Uterus (tissue), 4 donors: ENCODE results near the gene SLC26A6. TPM values are rescaled to one million over a fixed set of nuclear protein-coding genes. Genes with fewer than 3 reads are reported as not detected.

Experiments used
- DNase-seq, 2 donors: peaks; one replicate each; pipeline ENCODE4 v3.0.0-alpha.2; 2019 to 2020
- H3K27ac ChIP-seq, 2 donors: fragments of 200-600 bp; sonication (generic); 1 replicate in 1 of 2; 2 replicates in 1 of 2; pipeline ENCODE4 v1.5.1; 2016 to 2018
- H3K27me3 ChIP-seq, 2 donors: fragments of 200-600 bp; sonication (generic); one replicate each; pipeline ENCODE4 v1.5.1; 2018 to 2019; ENCODE audit warnings: control low read depth in 1 of 2
- H3K36me3 ChIP-seq, 2 donors: fragments of 200-600 bp; sonication (generic); one replicate each; pipeline ENCODE4 v1.5.1; 2019; ENCODE audit warnings: control low read depth in 1 of 2
- H3K4me1 ChIP-seq, 2 donors: fragments of 200-600 bp; sonication (generic); one replicate each; pipeline ENCODE4 v1.5.1; 2018 to 2019; ENCODE audit warnings: control low read depth in 1 of 2
- H3K4me3 ChIP-seq, 2 donors: fragments of 200-600 bp; sonication (generic); 1 replicate in 1 of 2; 2 replicates in 1 of 2; pipeline ENCODE4 v1.5.1; 2018 to 2019; ENCODE audit warnings: mild to moderate bottlenecking in 1 of 2
- H3K9me3 ChIP-seq, 2 donors: fragments of 200-600 bp; sonication (generic); one replicate each; pipeline ENCODE4 v1.5.1; 2019; ENCODE audit warnings: control low read depth in 1 of 2
- POLR2A ChIP-seq, 2 donors: fragments of 450-650 bp; IDR thresholded peaks; one replicate each; pipeline ENCODE4 v1.6.1; 2016; ENCODE audit warnings: antibody characterized with exemption in 2 of 2, mild to moderate bottlenecking in 1 of 2, moderate library complexity in 1 of 2
- intact Hi-C: fragments of 100-400 bp; cut with DNase I; formaldehyde crosslinking; loops from one replicate; pipeline ENCODE4 v1.15.1; 2023; ENCODE audit warnings: low total_unique reads
- total RNA-seq, 4 donors: library from RNA; depleted of rRNA in 3 of 4; stranded (reverse); fragments of >200 nt in 3 of 4; gene quantifications; one replicate each; pipeline versions ENCODE4 v1.1.0 to v1.2.4, GENCODE V29; 2014 to 2023
- TF ChIP-seq, protein P1 (sequence below), 4 experiments: fragments of 200-600 bp in 2 of 4; fragments of 450-650 bp in 2 of 4; sonication (generic) in 2 of 4; IDR thresholded peaks; one replicate each; pipeline ENCODE4 v1.5.1; 2016 to 2019; ENCODE audit warnings: antibody characterized with exemption in 4 of 4, mild to moderate bottlenecking in 2 of 4, moderate library complexity in 1 of 4
- donor health status: DM: yes; HTN: yes; CAD: no.

The SLC26A6 gene
- total RNA-seq, 4 donors from 2014 or later = 0.59 to 98.1 (median 15.2) TPM

DNA sequence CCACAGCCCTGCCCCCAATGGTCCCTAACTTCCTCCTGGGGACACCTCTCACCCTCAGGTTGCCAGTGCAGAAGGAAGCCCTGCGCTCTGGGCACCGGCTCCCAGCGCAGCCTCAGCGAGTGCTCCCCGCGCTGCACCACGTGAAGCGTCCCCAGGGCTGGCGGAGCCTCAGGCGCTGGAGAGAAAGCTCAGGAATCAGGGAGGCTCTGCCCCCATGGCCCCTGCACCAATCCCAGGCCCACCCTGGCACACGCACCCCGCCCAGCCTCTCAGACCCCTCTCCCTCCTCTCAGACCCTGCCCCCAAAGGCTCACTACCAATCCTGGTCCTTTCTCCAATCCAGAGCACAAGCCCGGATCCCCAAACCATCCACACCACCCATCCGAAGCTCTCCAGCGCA is 47.0 kb downstream of the SLC26A6 start:
- H3K4me1 ChIP-seq = no peaks in the 10 kb centered on the region
- H3K36me3 ChIP-seq = no peaks in the 10 kb centered on the region
- intact Hi-C loops = no loop called here
- no peak overlapping the region for H3K27ac ChIP-seq
- H3K4me3 ChIP-seq = no peak overlapping the region
- H3K9me3 ChIP-seq = no peaks in the 10 kb centered on the region
- TF ChIP-seq, protein P1, sequence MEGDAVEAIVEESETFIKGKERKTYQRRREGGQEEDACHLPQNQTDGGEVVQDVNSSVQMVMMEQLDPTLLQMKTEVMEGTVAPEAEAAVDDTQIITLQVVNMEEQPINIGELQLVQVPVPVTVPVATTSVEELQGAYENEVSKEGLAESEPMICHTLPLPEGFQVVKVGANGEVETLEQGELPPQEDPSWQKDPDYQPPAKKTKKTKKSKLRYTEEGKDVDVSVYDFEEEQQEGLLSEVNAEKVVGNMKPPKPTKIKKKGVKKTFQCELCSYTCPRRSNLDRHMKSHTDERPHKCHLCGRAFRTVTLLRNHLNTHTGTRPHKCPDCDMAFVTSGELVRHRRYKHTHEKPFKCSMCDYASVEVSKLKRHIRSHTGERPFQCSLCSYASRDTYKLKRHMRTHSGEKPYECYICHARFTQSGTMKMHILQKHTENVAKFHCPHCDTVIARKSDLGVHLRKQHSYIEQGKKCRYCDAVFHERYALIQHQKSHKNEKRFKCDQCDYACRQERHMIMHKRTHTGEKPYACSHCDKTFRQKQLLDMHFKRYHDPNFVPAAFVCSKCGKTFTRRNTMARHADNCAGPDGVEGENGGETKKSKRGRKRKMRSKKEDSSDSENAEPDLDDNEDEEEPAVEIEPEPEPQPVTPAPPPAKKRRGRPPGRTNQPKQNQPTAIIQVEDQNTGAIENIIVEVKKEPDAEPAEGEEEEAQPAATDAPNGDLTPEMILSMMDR (IDR thresholded peaks at IDR 0.05) = no peak
- TF ChIP-seq POLR2A (IDR thresholded peaks at IDR 0.05) = no peak
- H3K27me3 ChIP-seq = no peaks in the 10 kb centered on the region
- no peak for DNase-seq

DNA sequence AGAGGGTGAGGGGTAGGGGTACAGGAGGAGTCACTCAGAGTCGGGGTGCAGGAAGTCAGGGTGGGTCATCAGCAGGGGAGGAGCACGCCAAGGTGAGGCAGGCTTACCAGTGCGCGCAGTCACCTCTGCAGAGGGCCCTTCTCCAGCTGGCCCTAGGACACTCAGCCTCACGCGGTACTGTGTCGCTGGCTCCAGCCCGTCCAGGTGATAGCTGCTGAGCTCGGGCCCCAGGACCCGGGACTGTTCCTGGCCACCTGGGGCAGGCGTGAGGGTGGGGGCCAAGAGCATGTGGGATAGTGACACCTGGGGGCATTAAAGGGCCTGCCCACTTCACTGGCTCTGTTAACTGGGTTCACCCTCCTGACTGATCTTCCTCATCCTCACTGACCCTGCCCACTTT is 47.6 kb downstream of the SLC26A6 start:
- Histone ChIP-seq H3K27ac (no peak overlapping the region), H3K27me3 (no peaks in the 10 kb centered on the region), H3K4me3 (no peak overlapping the region), H3K4me1 (no peaks in the 10 kb centered on the region), H3K9me3 (no peaks in the 10 kb centered on the region), H3K36me3 (no peaks in the 10 kb centered on the region)
- TF ChIP-seq, protein P1 (IDR thresholded peaks at IDR 0.05) = no peak
- TF ChIP-seq POLR2A (IDR thresholded peaks at IDR 0.05) = no peak
- no peak for DNase-seq
- intact Hi-C loops = no loop called here

DNA sequence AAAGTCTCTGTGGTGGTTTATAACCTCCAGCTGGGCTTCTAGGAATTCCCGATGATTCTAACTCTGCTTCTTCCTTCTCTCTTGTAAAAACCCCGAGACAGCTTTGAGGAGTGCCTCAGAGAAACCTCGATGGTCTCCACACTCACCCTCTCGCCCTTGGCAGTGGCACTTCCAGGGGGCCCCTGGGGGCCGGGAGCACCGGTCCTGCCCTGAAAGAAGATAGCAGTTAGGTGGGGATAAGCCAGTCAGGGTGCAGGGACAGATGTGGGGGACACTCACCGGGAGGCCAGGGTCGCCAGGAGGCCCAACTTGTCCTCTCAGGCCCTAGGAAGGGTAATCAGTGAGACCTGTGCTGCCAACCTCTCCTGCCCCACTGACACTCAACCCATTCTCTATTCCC is 49.9 kb downstream of the SLC26A6 start:
- no peaks in the 10 kb centered on the region for H3K27me3 ChIP-seq
- DNase-seq = no peak
- H3K9me3 ChIP-seq = no peaks in the 10 kb centered on the region
- H3K4me1 ChIP-seq = no peaks in the 10 kb centered on the region
- H3K36me3 ChIP-seq = no peaks in the 10 kb centered on the region
- TF ChIP-seq POLR2A (IDR thresholded peaks at IDR 0.05) = no peak
- TF ChIP-seq, protein P1 (IDR thresholded peaks at IDR 0.05) = no peak
- intact Hi-C loops = no loop called here
- H3K4me3 ChIP-seq = no peak overlapping the region
- no peak overlapping the region for H3K27ac ChIP-seq

DNA sequence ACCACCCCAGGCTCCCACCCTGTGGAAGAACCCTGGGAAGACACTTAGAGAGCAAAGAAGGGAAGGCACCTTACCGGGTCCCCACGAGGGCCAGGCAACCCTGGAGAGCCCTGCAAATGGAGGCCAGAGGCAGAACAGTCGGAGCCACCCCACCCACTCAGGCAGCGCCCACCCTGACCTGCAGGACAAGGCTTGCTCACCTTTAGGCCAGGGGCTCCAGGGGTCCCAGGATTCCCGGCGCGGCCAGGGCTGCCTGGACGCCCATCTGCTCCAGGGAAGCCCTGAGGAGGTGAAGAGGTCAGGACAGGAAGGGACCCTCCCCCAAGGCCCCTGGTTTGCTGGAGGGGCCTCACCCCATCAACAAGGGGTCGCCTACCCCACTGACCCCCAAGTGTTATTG is 50.4 kb downstream of the SLC26A6 start:
- Histone ChIP-seq H3K4me3 (no peak overlapping the region), H3K27ac (no peak overlapping the region), H3K9me3 (no peaks in the 10 kb centered on the region), H3K27me3 (no peaks in the 10 kb centered on the region), H3K4me1 (no peaks in the 10 kb centered on the region), H3K36me3 (no peaks in the 10 kb centered on the region)
- intact Hi-C loops = no loop called here
- no peak for TF ChIP-seq POLR2A (IDR thresholded peaks at IDR 0.05)
- TF ChIP-seq, protein P1 (IDR thresholded peaks at IDR 0.05) = no peak
- DNase-seq = no peak

DNA sequence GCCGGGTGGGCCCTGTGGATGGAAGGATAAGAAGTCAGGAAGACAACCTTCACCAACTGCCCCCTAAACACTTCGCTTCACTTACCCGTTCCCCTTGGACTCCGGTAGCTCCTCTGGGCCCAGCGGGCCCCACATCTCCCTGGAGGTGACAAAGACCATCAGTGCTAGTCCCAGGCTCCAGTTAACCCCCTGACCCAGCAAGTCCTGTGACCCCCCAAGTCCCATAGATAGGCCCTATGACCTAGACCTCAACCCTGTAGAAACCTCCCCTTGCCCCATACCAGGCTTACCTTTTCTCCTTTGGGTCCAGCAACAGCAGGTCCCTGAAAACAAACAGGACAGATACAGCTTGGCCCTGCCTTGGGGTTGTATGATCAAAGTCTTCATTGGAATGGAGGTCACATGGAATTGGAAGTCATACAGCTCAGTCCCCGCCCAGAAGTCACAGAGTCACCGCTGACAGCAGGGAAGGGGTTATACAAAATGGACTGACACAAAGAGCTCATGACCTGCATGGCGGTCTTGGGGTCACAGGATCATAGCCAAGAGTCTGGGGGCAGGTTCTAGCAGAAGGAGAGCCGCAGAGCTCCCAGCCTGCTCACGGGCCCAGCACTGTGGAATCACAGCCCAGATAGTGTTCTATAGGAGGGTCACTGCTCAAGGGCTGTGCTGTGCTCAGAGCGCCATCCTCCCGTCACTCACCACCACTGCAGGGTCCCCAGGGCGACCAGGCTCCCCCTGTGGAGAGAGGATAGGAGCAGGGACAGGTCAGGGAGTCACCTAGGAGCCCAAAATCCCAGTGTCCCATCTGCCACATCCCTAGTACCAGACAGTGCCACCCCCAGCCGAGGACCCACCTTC is 53.4 kb downstream of the SLC26A6 start:
- Histone ChIP-seq H3K9me3 (no peaks in the 10 kb centered on the region), H3K27me3 (no peaks in the 10 kb centered on the region), H3K36me3 (no peaks in the 10 kb centered on the region), H3K4me3 (no peak overlapping the region), H3K4me1 (no peaks in the 10 kb centered on the region), H3K27ac (no peak overlapping the region)
- intact Hi-C loops = no loop called here
- TF ChIP-seq, protein P1 (IDR thresholded peaks at IDR 0.05) = no peak
- TF ChIP-seq POLR2A (IDR thresholded peaks at IDR 0.05) = no peak
- no peak for DNase-seq
